GM18507 (cell line): Measurements from ENCODE around the gene TMC3.

ENCODE experiments used
- DNase-seq: peaks from one replicate; pipeline ENCODE4 v3.0.0; 2011; ENCODE audit warnings: low read depth; ENCODE audit not compliant: insufficient read length; ENCODE audit errors: extremely low spot score
- FAIRE-seq: peaks from 2 replicates; lab custom pipeline; 2011; peaks lifted over from hg19 to GRCh38; lab: Jason Lieb, UNC

TMC3 gene

GRCh38 chr15:81303244-81304225 is 70.5 kb downstream of the TMC3 start:
- FAIRE-seq (peak; percentile 29), DNase-seq (no peak)

- DNase-seq, result no peak
- no peak for FAIRE-seq
These were observed 71.3 kb downstream of the TMC3 start for GRCh38 chr15:81302701-81303109.

GRCh38 chr15:81301815-81302399 is 72.1 kb downstream of the TMC3 start:
- DNase-seq (peak; percentile 51), FAIRE-seq (peak; percentile 99)

GRCh38 chr15:81301385-81301784 is 72.6 kb downstream of the TMC3 start:
- FAIRE-seq (no peak), DNase-seq (no peak)

- peak; percentile 56 for FAIRE-seq
- no peak for DNase-seq
These were observed 74.3 kb downstream of the TMC3 start for GRCh38 chr15:81299630-81300273.

- DNase-seq (no peak), FAIRE-seq (no peak)
These were observed 74.9 kb downstream of the TMC3 start for GRCh38 chr15:81299156-81299555.

- FAIRE-seq, result peak; percentile 62
- DNase-seq, result no peak
These were observed 75.4 kb downstream of the TMC3 start for GRCh38 chr15:81298611-81299010.

GRCh38 chr15:81297603-81298575 is 76.1 kb downstream of the TMC3 start:
- no peak for DNase-seq
- FAIRE-seq, result peak; percentile 75

GRCh38 chr15:81297147-81297572 is 76.9 kb downstream of the TMC3 start:
- DNase-seq (no peak), FAIRE-seq (no peak)

GRCh38 chr15:81296673-81297072 is 77.3 kb downstream of the TMC3 start:
- peak; percentile 100 for FAIRE-seq
- peak; percentile 58 for DNase-seq

- FAIRE-seq, result peak; percentile 21
- no peak for DNase-seq
These were observed 77.8 kb downstream of the TMC3 start for GRCh38 chr15:81296186-81296585.

- FAIRE-seq (peak; percentile 55), DNase-seq (no peak)
These were observed 78.4 kb downstream of the TMC3 start for GRCh38 chr15:81295486-81296121.

GRCh38 chr15:81294516-81294880 is 79.5 kb downstream of the TMC3 start:
- DNase-seq, result no peak
- FAIRE-seq, result no peak

- peak; percentile 100 for FAIRE-seq
- DNase-seq, result peak; percentile 48
These were observed 80.1 kb downstream of the TMC3 start for GRCh38 chr15:81293728-81294515.

GRCh38 chr15:81292523-81293001 is 81.5 kb downstream of the TMC3 start:
- peak; percentile 98 for FAIRE-seq

GRCh38 chr15:81291916-81292522 is 82.0 kb downstream of the TMC3 start:
- no peak for DNase-seq
- FAIRE-seq, result no peak

More at GRCh38 chr15:81292523-81293001, 81.5 kb downstream of the TMC3 start:
- peak; percentile 47 for DNase-seq

- no peak for FAIRE-seq
- DNase-seq, result no peak
These were observed 84.1 kb downstream of the TMC3 start for GRCh38 chr15:81289910-81290309.
